Liver (tissue), 3 donors: Measurements from ENCODE around the gene TRIM9.

Experiments
- CTCF ChIP-seq: fragments of 150-350 bp; IDR thresholded peaks from 2 replicates; pipeline ENCODE4 v1.5.1; 2017; ENCODE audit warnings: improper control_type of control experiment, low read depth, low read length; ENCODE audit not compliant: missing input control
- HNF4A ChIP-seq, 2 donors: conservative IDR thresholded peaks; 2 replicates each; pipeline ENCODE4 v1.6.1; 2016; ENCODE audit warnings: antibody characterized with exemption in 2 of 2, mild to moderate bottlenecking in 2 of 2
- JUND ChIP-seq, 2 donors: IDR thresholded peaks; 2 replicates each; pipeline ENCODE4 v1.6.1; 2016; ENCODE audit warnings: antibody characterized with exemption in 2 of 2
- MAX ChIP-seq: IDR thresholded peaks from 2 replicates; pipeline ENCODE4 v1.6.1; 2016; ENCODE audit warnings: antibody characterized with exemption
- RXRA ChIP-seq, 2 donors: IDR thresholded peaks; 2 replicates each; pipeline ENCODE4 v1.6.1; 2017 to 2018; ENCODE audit warnings: antibody characterized with exemption in 2 of 2, mild to moderate bottlenecking in 1 of 2
- SP1 ChIP-seq: IDR thresholded peaks from 2 replicates; pipeline ENCODE4 v1.6.1; 2018; ENCODE audit warnings: antibody characterized with exemption, mild to moderate bottlenecking
- donor health status: healthy.
- donor health status: healthy.

- TF ChIP-seq CTCF (no peak), MAX (no peak), RXRA (IDR thresholded peaks at IDR 0.05) (no peak), HNF4A (conservative IDR thresholded peaks at IDR 0.05) (no peak), SP1 (no peak), JUND (IDR thresholded peaks at IDR 0.05) (no peak)
Measured at GRCh38 chr14:51019089-51019488, 75.8 kb downstream of the TRIM9 start.
